Naive thymus-derived CD8-positive, alpha-beta T cell (primary cell): ENCODE data around the gene TXNDC17. TPM values are rescaled to one million over a fixed set of nuclear protein-coding genes. Genes with fewer than 3 reads are reported as not detected.

Experiments
- ATAC-seq, 2 donors: fragments of 150-1000 bp; cut with Tn5 transposase in 1 of 2; sonication (Bioruptor Pico), chemical (Tn5 transposase) in 1 of 2; 1 replicate in 1 of 2; 2 replicates in 1 of 2; pipeline ENCODE4 v1.10.0; 2021; ENCODE audit warnings: mild to moderate bottlenecking in 2 of 2, moderate library complexity in 2 of 2
- POLR2A ChIA-PET: fragments of 350-600 bp; sonication (Branson Sonifier 250); formaldehyde crosslinking; loops from one replicate; lab custom pipeline; 2021; ENCODE audit warnings: antibody characterized with exemption; lab: Charles Lee
- DNase-seq, 10 donors: peaks; one replicate each; pipeline versions ENCODE4 v3.0.0 to v3.0.0-alpha.2; 2020 to 2022
- H3K27ac Mint-ChIP-seq, 10 donors: one replicate each; pipeline ENCODE4 v1.8.0; 2020 to 2022; ENCODE audit warnings: mild to moderate bottlenecking in 10 of 10, mixed read lengths in 10 of 10, moderate library complexity in 4 of 10, inconsistent platforms in 1 of 10
- H3K27me3 Mint-ChIP-seq, 5 donors: one replicate each; pipeline ENCODE4 v1.8.0; 2021 to 2022; ENCODE audit warnings: mixed read lengths in 5 of 5
- H3K36me3 Mint-ChIP-seq, 3 donors: one replicate each; pipeline ENCODE4 v1.8.0; 2020 to 2022; ENCODE audit warnings: mixed read lengths in 3 of 3, mild to moderate bottlenecking in 2 of 3, inconsistent platforms in 1 of 3
- H3K4me1 Mint-ChIP-seq, 4 donors: one replicate each; pipeline ENCODE4 v1.8.0; 2021 to 2022; ENCODE audit warnings: mixed read lengths in 4 of 4
- H3K4me3 Mint-ChIP-seq, 10 donors: one replicate each; pipeline ENCODE4 v1.8.0; 2020 to 2022; ENCODE audit warnings: mild to moderate bottlenecking in 10 of 10, mixed read lengths in 10 of 10, moderate library complexity in 6 of 10, inconsistent platforms in 1 of 10
- H3K9me3 Mint-ChIP-seq, 9 donors: one replicate each; pipeline ENCODE4 v1.8.0; 2020 to 2022; ENCODE audit warnings: mixed read lengths in 9 of 9, mild to moderate bottlenecking in 3 of 9, inconsistent platforms in 1 of 9, moderate library complexity in 1 of 9
- polyA plus RNA-seq, 3 donors: library from polyadenylated mRNA; unstranded; fragments of 300-500 nt; fragmentation: Illumina TruSeq; gene quantifications; one replicate each; pipeline ENCODE4 v1.2.3, GENCODE V29; 2021
- total RNA-seq, 8 experiments: library from RNA in 2 of 8; stranded (reverse) in 2 of 8; gene quantifications; one replicate each; pipeline ENCODE4 v1.2.3 and lab custom pipeline; 2021 to 2026

TXNDC17 gene
- total and polyA plus RNA-seq, 5 experiments from 2014 or later: 17.2 to 73.5 (median 48.7) TPM

GRCh38 chr17:6666557-6666956, 25.7 kb downstream of the TXNDC17 start:
- DNase-seq (no peak), ATAC-seq (no peak)
- Mint-ChIP-seq H3K36me3 (peaks cover 0 to 22% (median 0%) of the 10 kb centered on the region in 3 donors), H3K27me3 (no peaks in the 10 kb centered on the region), H3K4me3 (no peak overlapping the region), H3K4me1 (peaks cover 13 to 18% (median 17%) of the 10 kb centered on the region in 4 donors), H3K27ac (no peak overlapping the region), H3K9me3 (no peaks in the 10 kb centered on the region)
- POLR2A ChIA-PET: no interaction called here

- POLR2A ChIA-PET: interaction anchor here (0.7 kb wide), 1 partner anchor 270 kb away, joined by 3 read pairs; no protein-coding TSS in a partner anchor
- Mint-ChIP-seq H3K27ac (peak overlapping the region in 3 of 10 donors; percentile 17 to 84 (median 61)), H3K27me3 (no peaks in the 10 kb centered on the region), H3K4me1 (peaks cover 12 to 17% (median 15%) of the 10 kb centered on the region in 4 donors), H3K9me3 (no peaks in the 10 kb centered on the region), H3K36me3 (peaks cover 0 to 17% (median 0%) of the 10 kb centered on the region in 3 donors), H3K4me3 (no peak overlapping the region)
- ATAC-seq: peak in 1 of 2 donors; percentile 30
- DNase-seq: no peak
Observed at GRCh38 chr17:6667516-6667915, 26.7 kb downstream of the TXNDC17 start.

- no peaks in the 10 kb centered on the region for H3K27me3 Mint-ChIP-seq
- H3K4me3 Mint-ChIP-seq: no peak overlapping the region
- peak overlapping the region in 2 of 10 donors; percentile 61 to 84 for H3K27ac Mint-ChIP-seq
Observed at GRCh38 chr17:6668219-6668618, 27.4 kb downstream of the TXNDC17 start.

GRCh38 chr17:6668727-6669425, 28.0 kb downstream of the TXNDC17 start:
- Mint-ChIP-seq H3K27ac (peak overlapping the region in 1 of 10 donors; percentile 31), H3K4me3 (no peak overlapping the region), H3K9me3 (no peaks in the 10 kb centered on the region)

More at GRCh38 chr17:6668219-6668618, 27.4 kb downstream of the TXNDC17 start:
- ATAC-seq: no peak
- DNase-seq: no peak
- Mint-ChIP-seq H3K9me3 (no peaks in the 10 kb centered on the region), H3K36me3 (peaks cover 0 to 12% (median 0%) of the 10 kb centered on the region in 3 donors), H3K4me1 (peaks cover 8 to 17% (median 15%) of the 10 kb centered on the region in 4 donors)
- POLR2A ChIA-PET: no interaction called here

GRCh38 chr17:6669479-6670212, 28.8 kb downstream of the TXNDC17 start:
- Mint-ChIP-seq H3K4me3 (no peak overlapping the region), H3K4me1 (peaks cover 8 to 17% (median 15%) of the 10 kb centered on the region in 4 donors), H3K27me3 (no peaks in the 10 kb centered on the region), H3K36me3 (peaks cover 0 to 12% (median 0%) of the 10 kb centered on the region in 3 donors), H3K27ac (peak overlapping the region in 2 of 10 donors; percentile 32 to 43), H3K9me3 (no peaks in the 10 kb centered on the region)
- ATAC-seq: no peak
- POLR2A ChIA-PET: no interaction called here
- no peak for DNase-seq

More at GRCh38 chr17:6668727-6669425, 28.0 kb downstream of the TXNDC17 start:
- ATAC-seq (no peak), DNase-seq (no peak)
- POLR2A ChIA-PET: no interaction called here
- Mint-ChIP-seq H3K27me3 (no peaks in the 10 kb centered on the region), H3K36me3 (peaks cover 0 to 12% (median 0%) of the 10 kb centered on the region in 3 donors), H3K4me1 (peaks cover 8 to 17% (median 15%) of the 10 kb centered on the region in 4 donors)

- POLR2A ChIA-PET: no interaction called here
- Mint-ChIP-seq H3K9me3 (no peaks in the 10 kb centered on the region), H3K4me3 (no peak overlapping the region), H3K27ac (no peak overlapping the region), H3K36me3 (peaks cover 0 to 8% (median 0%) of the 10 kb centered on the region in 3 donors), H3K27me3 (no peaks in the 10 kb centered on the region), H3K4me1 (peaks cover 8 to 17% (median 15%) of the 10 kb centered on the region in 4 donors)
- no peak for ATAC-seq
- no peak for DNase-seq
Observed at GRCh38 chr17:6670571-6670970, 29.7 kb downstream of the TXNDC17 start.

- DNase-seq: no peak
- no peak overlapping the region for H3K4me3 Mint-ChIP-seq
- H3K36me3 Mint-ChIP-seq: peaks cover 0 to 8% (median 0%) of the 10 kb centered on the region in 3 donors
- H3K4me1 Mint-ChIP-seq: peaks cover 7 to 17% (median 14%) of the 10 kb centered on the region in 4 donors
- H3K27me3 Mint-ChIP-seq: no peaks in the 10 kb centered on the region
- H3K9me3 Mint-ChIP-seq: no peaks in the 10 kb centered on the region
- no peak overlapping the region for H3K27ac Mint-ChIP-seq
- no peak for ATAC-seq
- POLR2A ChIA-PET: no interaction called here
Observed at GRCh38 chr17:6670999-6671398, 30.1 kb downstream of the TXNDC17 start.

GRCh38 chr17:6671431-6671830, 30.6 kb downstream of the TXNDC17 start:
- ATAC-seq: no peak
- POLR2A ChIA-PET: no interaction called here

GRCh38 chr17:6674586-6674985, 33.7 kb downstream of the TXNDC17 start:
- Mint-ChIP-seq H3K36me3 (peaks cover 0 to 5% (median 0%) of the 10 kb centered on the region in 3 donors), H3K4me3 (no peak overlapping the region), H3K4me1 (peaks cover 9 to 18% (median 11%) of the 10 kb centered on the region in 4 donors), H3K27ac (no peak overlapping the region), H3K27me3 (peaks cover 0 to 15% (median 8%) of the 10 kb centered on the region in 5 donors), H3K9me3 (no peaks in the 10 kb centered on the region)
- ATAC-seq: no peak
- DNase-seq: no peak
- POLR2A ChIA-PET: no interaction called here

More at GRCh38 chr17:6671431-6671830, 30.6 kb downstream of the TXNDC17 start:
- H3K36me3 Mint-ChIP-seq: peaks cover 0 to 8% (median 0%) of the 10 kb centered on the region in 3 donors
- H3K27me3 Mint-ChIP-seq: no peaks in the 10 kb centered on the region
- no peaks in the 10 kb centered on the region for H3K9me3 Mint-ChIP-seq
- no peak overlapping the region for H3K4me3 Mint-ChIP-seq
- H3K27ac Mint-ChIP-seq: no peak overlapping the region
- H3K4me1 Mint-ChIP-seq: peaks cover 5 to 17% (median 13%) of the 10 kb centered on the region in 4 donors
- no peak for DNase-seq

GRCh38 chr17:6675201-6675825, 34.5 kb downstream of the TXNDC17 start:
- Mint-ChIP-seq H3K4me1 (peaks cover 8 to 18% (median 10%) of the 10 kb centered on the region in 4 donors), H3K4me3 (no peak overlapping the region), H3K9me3 (no peaks in the 10 kb centered on the region), H3K27me3 (peaks cover 4 to 20% (median 12%) of the 10 kb centered on the region in 5 donors), H3K36me3 (peaks cover 0 to 5% (median 0%) of the 10 kb centered on the region in 3 donors), H3K27ac (peak overlapping the region in 1 of 10 donors; percentile 48)
- POLR2A ChIA-PET: no interaction called here
- ATAC-seq: no peak
- DNase-seq: peak in 1 of 10 donors; percentile 46

GRCh38 chr17:6676802-6677157, 35.9 kb downstream of the TXNDC17 start:
- ATAC-seq (no peak), DNase-seq (no peak)
- peaks cover 8 to 31% (median 22%) of the 10 kb centered on the region in 5 donors for H3K27me3 Mint-ChIP-seq
- POLR2A ChIA-PET: no interaction called here
- H3K9me3 Mint-ChIP-seq: no peaks in the 10 kb centered on the region
- H3K4me1 Mint-ChIP-seq: peaks cover 7 to 18% (median 10%) of the 10 kb centered on the region in 4 donors
- no peak overlapping the region for H3K27ac Mint-ChIP-seq
- no peak overlapping the region for H3K4me3 Mint-ChIP-seq
- no peaks in the 10 kb centered on the region for H3K36me3 Mint-ChIP-seq

- POLR2A ChIA-PET: no interaction called here
- Mint-ChIP-seq H3K4me3 (peak overlapping the region in 1 of 10 donors; percentile 33), H3K36me3 (no peaks in the 10 kb centered on the region), H3K27ac (peak overlapping the region in 1 of 10 donors; percentile 50), H3K27me3 (peaks cover 8 to 36% (median 27%) of the 10 kb centered on the region in 5 donors), H3K4me1 (peaks cover 7 to 18% (median 10%) of the 10 kb centered on the region in 4 donors), H3K9me3 (no peaks in the 10 kb centered on the region)
- DNase-seq (peak in 1 of 10 donors; percentile 53), ATAC-seq (peak in 1 of 2 donors; percentile 55)
Observed at GRCh38 chr17:6677158-6677831, 36.4 kb downstream of the TXNDC17 start.
